ENCODE measurements around the gene SEC14L5.
A peak's percentile ranks its signal among the peaks of the same experiment; 100 is the strongest.

SEC14L5 gene

GRCh38 chr16:5015351-5015750 lies 57.2 kb downstream of the SEC14L5 start:
- DNase-seq (ENCODE audit: low read depth): no peak

- no peak for DNase-seq (ENCODE audit: low read depth)
Measured at GRCh38 chr16:5015887-5016286, 57.8 kb downstream of the SEC14L5 start.

- no peak for DNase-seq (ENCODE audit: low read depth)
Measured at GRCh38 chr16:5016967-5017677, 59.0 kb downstream of the SEC14L5 start.

- DNase-seq (ENCODE audit: low read depth): no peak
Measured at GRCh38 chr16:5017678-5017969, 59.5 kb downstream of the SEC14L5 start.

GRCh38 chr16:5018793-5019192 lies 60.7 kb downstream of the SEC14L5 start:
- no peak for DNase-seq (ENCODE audit: low read depth)

- DNase-seq (ENCODE audit: low read depth): no peak
Measured at GRCh38 chr16:5019775-5020174, 61.6 kb downstream of the SEC14L5 start.

GRCh38 chr16:5020551-5020950 lies 62.4 kb downstream of the SEC14L5 start:
- DNase-seq (ENCODE audit: low read depth): no peak

GRCh38 chr16:5022521-5022920 lies 64.4 kb downstream of the SEC14L5 start:
- no peak for DNase-seq (ENCODE audit: low read depth)

GRCh38 chr16:5024632-5025031 lies 66.5 kb downstream of the SEC14L5 start:
- no peak for DNase-seq (ENCODE audit: low read depth)

GRCh38 chr16:5025171-5025632 lies 67.1 kb downstream of the SEC14L5 start:
- no peak for DNase-seq (ENCODE audit: low read depth)

GRCh38 chr16:5026664-5027063 lies 68.5 kb downstream of the SEC14L5 start:
- no peak for DNase-seq (ENCODE audit: low read depth)

GRCh38 chr16:5027086-5027485 lies 69.0 kb downstream of the SEC14L5 start:
- no peak for DNase-seq (ENCODE audit: low read depth)

GRCh38 chr16:5027575-5028235 lies 69.6 kb downstream of the SEC14L5 start:
- no peak for DNase-seq (ENCODE audit: low read depth)

GRCh38 chr16:5028950-5029475 lies 70.9 kb downstream of the SEC14L5 start:
- no peak for DNase-seq (ENCODE audit: low read depth)

GRCh38 chr16:5030251-5030870 lies 72.2 kb downstream of the SEC14L5 start:
- no peak for DNase-seq (ENCODE audit: low read depth)

- no peak for DNase-seq (ENCODE audit: low read depth)
Measured at GRCh38 chr16:5031601-5032000, 73.5 kb downstream of the SEC14L5 start.

GRCh38 chr16:5032748-5033167 lies 74.6 kb downstream of the SEC14L5 start:
- DNase-seq (ENCODE audit: low read depth): no peak

- peak; percentile 66 for DNase-seq (ENCODE audit: low read depth)
Measured at GRCh38 chr16:5033256-5034166, 75.4 kb downstream of the SEC14L5 start, which contains the start of gene NAGPA. Gene NAGPA, minus strand, starts transcription at chr16:5033935. Its CDS starts 21 bp downstream, at chr16:5033914.

- DNase-seq (ENCODE audit: low read depth): no peak
Measured at GRCh38 chr16:5034167-5034523, 76.0 kb downstream of the SEC14L5 start.

- no peak for DNase-seq (ENCODE audit: low read depth)
Measured at GRCh38 chr16:5035909-5036227, 77.7 kb downstream of the SEC14L5 start.

- no peak for DNase-seq (ENCODE audit: low read depth)
Measured at GRCh38 chr16:5036228-5037156, 78.4 kb downstream of the SEC14L5 start.

Measured in stimulated activated CD8-positive, alpha-beta memory T cell treated with anti-CD3 and anti-CD28 coated beads, Interleukin-4, amount 100 ng/mL, for 24 hours (primary cell).